HG03439 (cell line): ENCODE results near the gene HSD11B2.

Source experiments
- ATAC-seq: cut with Tn5 transposase; IDR thresholded peaks from one replicate; pipeline ENCODE4 v1.9.1; 2021; ENCODE audit warnings: mild to moderate bottlenecking, moderate library complexity; ENCODE audit not compliant: unreplicated experiment

Gene HSD11B2

DNA sequence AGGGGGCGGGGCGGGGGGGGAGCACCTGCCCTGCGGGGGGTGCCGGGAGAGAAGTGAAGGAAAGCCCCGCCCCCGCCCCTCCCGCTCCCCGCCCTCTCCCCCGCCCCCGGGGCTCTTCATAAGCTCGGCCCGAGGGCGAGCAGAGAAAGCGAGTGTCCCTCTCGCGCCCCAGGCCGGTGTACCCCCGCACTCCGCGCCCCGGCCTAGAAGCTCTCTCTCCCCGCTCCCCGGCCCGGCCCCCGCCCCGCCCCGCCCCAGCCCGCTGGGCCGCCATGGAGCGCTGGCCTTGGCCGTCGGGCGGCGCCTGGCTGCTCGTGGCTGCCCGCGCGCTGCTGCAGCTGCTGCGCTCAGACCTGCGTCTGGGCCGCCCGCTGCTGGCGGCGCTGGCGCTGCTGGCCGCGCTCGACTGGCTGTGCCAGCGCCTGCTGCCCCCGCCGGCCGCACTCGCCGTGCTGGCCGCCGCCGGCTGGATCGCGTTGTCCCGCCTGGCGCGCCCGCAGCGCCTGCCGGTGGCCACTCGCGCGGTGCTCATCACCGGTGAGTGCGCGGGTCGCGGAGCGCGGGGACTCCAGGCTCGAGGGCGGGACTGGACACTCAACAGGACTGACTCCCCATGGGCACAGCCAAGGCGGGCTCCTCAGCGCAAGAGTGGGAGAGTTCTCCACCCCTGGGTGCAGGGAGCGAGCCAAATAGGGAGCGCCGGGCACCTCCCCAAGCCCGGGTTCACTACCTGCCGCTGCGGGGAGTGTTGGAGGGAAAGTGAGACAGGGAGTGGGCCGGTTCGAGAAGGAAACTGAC, at the start of gene HSD11B2:
TSS of gene HSD11B2 (plus strand) at position 145 of the 798 bp plus-strand sequence. CDS start at position 273, 128 bp downstream.
- ATAC-seq, result no peak

DNA sequence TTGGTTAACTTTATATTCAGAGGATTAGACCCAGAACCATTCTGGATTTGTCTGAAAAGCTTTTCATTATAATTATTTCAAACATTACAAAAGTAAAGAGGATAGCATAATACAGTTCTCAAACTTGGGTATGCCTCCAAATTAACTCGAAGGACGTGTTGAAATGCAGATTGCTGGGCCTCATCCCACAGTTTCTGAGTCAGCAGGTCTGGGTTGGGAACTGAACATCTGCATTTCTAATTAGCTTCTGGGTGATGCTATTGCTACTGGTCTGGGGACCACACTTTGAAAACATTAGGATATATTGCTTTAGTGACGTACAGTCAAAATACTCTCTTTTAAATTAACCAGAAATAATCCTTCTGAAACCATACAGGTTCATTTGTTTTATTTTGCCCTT, 47.6 kb upstream of the HSD11B2 start:
- ATAC-seq, result no peak

DNA sequence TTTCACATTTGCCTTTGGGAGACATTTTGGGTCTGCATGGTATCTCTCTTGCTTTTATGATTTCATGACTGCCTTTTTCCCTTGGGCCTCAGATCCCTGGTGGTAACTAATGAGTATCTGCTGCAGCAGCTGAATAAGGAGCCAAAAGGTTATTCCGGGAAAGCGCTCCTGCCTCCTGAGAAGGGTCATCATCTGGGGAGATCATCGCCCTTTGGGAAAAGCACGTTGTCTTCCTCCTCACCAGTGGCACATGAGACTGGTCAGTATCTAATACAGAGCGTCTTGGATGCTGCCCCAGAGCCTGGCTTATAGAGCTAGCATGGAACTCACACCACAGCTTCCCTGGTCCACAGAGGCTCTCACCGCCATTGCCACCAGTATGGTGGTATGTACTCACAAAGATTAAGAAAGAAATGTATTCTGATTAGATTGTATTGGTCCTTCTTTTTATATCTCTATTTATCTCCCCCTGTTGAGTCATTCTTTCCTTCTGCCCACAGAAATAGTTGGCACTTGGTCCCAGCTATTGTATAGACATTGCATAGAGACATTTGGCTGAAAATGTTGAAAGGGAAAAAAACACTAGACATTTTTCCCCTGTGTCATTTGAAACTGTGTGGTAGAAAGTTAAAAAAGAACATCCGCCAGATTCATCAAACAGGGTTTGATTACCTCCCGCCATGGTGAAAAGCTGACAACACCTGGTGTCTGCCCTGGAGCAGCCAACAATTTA, 46.0 kb upstream of the HSD11B2 start:
- ATAC-seq, result no peak

DNA sequence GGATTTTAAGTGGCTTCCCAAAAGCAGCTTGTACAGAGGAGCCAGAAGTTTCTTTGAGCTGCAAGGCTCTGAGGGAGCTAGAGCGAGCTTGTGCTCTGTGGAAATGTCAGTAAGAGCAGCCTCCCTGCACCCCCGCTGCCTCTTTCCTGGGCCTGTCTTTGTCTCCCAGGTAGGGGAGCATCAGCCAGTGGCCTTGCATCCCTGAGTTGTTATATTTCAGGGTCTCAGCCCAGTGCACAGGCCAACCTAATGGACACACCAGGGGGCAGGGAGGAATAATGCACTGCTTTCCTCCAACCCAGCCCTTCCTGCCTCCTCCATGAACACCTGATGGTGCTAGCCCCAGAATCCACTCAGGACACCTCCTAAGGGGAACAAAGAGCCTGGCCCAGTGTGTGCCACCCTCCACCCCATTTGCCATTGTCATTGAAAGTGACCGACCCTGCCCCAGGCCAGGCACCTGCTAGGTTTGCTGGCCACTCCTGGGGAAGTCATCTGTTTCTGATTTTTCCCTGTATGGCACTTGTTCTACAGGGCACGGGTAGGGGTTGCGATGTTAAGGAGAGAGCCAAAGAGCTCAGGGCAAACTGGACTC, 44.0 kb upstream of the HSD11B2 start:
- ATAC-seq, result no peak

DNA sequence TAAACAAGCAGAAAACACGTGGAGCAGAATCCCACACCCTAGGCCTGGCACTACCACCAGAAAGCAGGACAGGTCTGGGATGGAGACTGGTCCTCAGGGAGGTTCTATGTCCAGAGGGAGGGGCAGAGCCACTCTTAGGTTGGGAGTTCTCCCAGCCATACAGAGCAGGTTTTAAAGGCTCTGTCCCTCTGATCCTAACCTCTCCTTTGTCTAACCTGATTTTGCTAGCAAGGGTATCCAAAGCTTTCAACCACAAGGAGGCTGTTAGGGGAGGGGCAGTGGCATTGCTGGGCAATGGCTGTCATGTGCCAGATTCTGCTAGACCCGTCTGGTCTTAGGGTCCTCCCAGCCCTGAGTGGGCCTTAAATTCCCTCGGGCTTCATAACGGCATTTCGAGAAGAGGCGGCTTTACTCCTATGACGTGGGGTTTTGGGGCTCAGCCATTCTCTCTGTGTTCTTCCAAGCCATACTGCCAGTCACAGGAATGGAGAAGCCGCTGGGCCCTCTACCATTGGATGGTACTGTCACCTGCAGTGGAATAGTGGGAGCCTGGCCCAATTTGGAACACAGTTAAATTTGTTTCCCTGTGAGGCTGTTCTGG, 43.3 kb upstream of the HSD11B2 start:
- no peak for ATAC-seq

DNA sequence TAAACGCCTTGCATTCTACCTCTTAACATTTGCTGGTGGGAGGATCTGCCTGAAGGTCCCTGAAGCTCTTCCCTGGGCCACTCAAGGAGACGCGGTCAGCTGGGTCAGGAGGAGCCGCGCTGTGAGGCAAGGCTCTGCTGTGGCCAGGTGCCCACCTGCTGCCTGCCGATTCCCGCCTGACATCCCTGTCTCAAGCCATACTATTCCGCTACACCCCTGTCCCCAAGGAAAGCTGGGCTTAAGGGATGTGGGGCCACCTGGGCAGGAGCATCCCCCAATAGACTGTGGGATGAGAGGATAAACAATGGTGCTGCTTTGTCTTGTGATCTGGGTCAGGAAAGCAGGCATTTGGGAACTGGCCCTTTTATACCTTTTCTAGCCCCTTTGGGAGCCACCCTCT, 42.7 kb upstream of the HSD11B2 start:
- no peak for ATAC-seq

DNA sequence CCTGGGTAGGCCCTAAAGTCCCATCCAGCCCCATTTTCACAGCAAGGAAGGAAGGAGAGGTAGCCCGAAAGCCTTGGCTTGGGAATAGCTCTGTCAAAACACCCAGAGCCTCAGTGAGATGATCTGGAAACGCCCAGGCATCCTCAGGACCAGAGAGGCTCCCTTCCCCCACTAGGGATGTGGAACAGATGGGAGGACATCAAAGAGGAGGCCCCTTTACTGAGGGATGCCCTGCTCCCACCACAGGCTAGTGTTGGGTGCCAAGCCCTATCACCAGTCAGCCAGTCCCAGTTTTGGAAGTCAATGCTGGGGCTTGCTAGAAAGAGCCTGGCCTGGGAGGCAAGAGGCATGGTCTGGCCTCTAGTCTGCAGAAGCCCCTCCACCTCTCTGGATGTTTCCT, 42.3 kb upstream of the HSD11B2 start:
- ATAC-seq, result no peak

DNA sequence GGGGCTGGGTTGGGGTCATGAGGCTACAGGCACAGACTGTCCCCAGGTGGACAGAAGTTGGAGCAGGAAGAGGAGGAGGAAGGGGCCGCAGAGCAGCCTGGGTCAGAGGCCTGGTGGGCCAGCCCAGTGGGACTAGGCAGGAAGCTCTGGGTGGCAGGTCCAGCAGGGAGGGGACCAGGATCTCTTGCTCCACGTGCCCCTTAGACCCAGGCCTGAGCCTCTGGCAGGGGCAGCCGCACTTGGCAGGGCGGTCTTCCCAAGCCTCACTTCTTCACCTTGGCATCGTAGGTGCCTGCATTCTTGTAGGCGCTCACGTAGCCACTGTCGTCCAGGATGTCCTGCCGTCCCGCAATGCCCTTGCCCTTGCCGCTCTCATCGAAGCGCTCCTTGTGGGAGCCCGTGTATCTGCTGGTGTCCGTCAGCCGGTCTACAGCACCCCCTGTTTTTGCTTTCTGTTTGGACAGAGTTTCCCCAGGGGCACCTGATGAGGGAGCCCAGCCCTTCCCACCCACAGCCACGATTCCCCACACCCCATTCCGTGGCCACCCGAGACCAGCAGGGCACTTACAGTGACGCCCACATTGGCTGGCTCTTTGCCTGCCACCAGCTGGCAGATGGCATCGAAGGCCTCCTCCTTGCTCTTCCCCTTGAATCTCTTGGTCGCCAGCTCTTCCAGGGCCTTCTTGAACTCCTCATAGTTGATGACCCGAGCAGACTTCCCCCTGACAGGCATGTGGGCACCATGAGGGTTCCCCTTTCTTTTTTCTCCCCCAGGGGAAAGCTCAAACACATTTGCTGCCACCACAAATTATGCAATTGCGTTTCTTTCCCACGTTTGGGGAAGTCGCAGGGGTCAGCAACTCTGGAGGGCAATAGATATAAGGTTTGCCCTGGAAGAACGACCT, 40.8 kb upstream of the HSD11B2 start:
- no peak for ATAC-seq

DNA sequence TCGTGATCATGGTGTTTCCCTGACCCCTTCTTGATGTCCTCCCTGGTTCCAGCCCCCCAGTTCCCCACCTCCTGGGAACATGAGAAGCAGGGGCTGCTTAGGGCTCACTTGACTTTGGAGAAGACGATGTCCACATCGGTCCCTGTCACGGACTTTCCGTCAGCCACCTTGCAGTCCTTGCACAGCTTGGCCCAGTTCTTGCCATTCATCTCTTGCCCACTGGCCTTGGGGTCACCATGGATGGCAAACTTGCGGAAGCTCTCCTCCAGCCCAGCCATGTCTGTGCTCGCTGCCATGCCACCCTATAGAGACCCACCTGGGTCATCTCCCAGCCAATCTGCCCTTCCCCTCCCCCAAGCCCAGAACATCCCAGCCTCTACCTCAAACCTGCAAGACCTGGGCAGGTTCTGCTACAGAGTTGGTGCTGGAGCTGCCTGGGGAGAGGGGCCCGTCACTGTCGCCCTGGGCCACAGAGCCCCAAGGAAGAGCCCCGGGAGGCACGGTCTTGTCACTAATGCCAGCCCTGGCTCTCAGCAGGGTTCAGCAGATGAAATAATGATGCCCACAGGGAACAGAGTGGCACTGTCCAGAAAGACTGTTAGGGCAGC, 40.0 kb upstream of the HSD11B2 start:
- ATAC-seq, result no peak

DNA sequence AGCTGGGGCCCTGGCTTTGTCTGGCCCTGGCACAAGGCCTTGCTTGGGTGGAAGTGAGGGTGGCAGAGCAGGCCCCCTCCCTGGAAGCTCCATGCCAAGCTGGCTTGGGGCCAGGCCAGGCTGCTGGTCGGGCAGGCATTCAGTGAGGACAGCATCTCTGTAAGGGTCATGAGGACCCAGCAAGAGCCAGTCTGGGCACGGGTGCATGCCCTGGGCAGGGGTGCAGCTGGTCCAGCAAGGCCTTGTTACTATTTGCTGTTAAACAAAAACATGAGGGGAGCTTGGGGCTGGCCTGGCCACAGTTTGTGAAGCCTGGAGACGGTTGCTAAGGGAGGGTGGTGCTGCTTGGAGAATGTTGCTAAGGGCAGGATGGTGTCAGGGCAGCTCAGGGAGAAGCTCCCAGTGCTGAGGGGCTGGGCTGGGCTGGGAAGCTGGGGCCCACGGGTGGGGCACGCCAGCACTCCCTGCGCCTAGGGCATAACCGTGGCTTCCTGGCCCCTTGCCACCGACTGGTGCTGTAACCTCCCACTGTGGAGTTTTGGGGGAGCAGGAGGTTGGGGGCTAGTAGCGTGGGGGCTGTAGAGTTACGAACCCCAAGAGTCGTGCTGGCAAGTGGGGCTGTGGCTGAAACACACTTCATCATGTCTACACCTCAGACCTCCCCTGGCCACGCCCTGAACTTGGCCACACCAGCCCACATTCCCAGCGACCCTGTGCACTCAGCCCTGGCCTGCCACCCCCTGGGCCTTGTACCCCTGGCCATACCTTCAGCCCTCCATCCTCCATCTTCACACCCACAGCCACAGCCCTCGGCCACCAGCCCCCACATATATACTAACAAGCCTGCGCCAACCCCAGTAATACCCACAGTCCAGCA, 39.3 kb upstream of the HSD11B2 start:
- ATAC-seq, result no peak

DNA sequence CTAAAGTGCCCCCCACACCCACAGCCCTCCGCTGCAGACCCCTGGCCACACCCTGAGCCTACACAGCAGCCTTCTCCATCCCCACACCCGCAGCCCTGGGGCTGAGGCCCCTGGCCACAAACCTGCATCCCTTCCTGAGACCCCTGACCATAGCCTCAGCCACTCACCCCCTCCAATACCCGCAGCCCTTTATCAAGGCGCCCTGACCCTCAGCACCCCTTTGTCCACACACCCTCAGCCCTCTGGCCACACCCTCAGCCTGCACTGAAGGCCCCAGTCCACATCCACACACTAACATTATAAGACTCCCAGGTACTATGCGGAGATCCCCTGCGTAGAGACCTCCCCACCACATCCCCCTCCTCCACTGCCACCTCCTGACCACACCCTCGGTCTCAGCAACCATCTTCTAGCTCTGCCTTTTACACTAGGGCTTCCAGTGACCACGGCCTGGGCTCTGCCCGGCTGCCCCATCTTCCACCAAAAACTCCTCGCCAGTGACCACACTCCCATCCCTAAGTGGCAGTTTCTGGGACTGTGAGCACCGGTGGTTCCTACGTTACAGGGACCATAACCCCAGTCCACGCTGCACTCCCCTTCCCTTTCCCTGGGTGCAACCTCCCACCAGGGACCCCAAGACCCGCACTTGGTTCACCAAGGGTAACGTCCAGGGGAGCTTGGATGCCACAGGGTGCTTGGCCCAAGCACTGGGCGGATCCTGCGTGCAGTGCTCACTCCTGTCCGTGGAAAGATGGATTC, 38.4 kb upstream of the HSD11B2 start:
- no peak for ATAC-seq

DNA sequence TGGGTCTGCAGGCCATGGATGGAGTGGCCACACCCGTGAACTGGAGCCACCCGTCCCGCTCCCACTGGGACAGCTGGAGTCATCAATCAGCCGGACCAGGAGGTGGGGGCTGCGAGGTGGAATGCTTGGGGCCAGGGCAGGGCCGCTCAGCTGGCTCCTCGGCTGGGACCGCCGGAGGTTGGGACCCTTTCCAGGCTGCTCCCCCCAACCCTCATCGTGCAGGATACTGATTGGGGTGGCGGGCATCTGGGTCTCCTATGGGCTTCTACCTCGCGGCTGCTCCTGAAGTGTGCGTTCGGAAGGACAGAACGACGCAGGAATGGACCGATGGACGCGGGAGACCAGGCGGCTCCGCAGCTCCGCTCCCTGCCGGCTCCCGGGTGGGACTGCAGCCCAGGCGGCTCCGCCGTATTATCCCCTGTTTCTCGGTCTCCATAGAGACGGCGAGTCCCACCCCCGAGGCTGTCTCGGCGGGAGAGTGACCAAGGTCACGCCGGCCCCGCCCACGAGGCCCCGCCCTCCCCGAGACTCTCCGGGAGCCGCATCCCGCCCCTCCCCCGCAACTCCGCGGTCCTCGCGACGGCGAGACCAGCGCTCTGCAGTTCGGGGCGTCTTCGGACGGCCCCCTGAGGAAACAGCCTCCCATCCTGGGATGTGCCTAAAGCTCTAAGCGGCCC, 37.7 kb upstream of the HSD11B2 start, which contains the start of gene TPPP3:
TSS of gene TPPP3 (minus strand) at position 388 of the 677 bp plus-strand sequence. CDS start 2,387 bp downstream, outside the sequence.
- ATAC-seq, result no peak

DNA sequence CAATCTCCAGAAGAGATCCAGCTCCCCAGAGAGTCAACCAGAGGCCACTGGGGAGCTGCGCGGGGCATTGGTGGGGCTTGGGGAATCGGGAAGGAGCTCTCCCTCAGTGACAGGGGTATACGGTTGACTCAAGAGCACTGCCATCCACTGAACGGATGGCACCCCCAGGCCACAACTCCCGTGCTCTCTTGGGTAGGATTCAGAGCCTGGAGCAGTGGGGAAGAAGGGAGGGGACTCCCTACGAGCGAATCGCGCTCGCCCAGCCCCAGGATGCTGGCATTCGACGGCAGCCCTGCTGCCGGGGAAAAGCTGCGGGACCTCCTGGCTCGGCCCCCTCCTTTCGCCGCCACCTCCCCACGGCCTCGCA, 37.1 kb upstream of the HSD11B2 start:
- no peak for ATAC-seq

DNA sequence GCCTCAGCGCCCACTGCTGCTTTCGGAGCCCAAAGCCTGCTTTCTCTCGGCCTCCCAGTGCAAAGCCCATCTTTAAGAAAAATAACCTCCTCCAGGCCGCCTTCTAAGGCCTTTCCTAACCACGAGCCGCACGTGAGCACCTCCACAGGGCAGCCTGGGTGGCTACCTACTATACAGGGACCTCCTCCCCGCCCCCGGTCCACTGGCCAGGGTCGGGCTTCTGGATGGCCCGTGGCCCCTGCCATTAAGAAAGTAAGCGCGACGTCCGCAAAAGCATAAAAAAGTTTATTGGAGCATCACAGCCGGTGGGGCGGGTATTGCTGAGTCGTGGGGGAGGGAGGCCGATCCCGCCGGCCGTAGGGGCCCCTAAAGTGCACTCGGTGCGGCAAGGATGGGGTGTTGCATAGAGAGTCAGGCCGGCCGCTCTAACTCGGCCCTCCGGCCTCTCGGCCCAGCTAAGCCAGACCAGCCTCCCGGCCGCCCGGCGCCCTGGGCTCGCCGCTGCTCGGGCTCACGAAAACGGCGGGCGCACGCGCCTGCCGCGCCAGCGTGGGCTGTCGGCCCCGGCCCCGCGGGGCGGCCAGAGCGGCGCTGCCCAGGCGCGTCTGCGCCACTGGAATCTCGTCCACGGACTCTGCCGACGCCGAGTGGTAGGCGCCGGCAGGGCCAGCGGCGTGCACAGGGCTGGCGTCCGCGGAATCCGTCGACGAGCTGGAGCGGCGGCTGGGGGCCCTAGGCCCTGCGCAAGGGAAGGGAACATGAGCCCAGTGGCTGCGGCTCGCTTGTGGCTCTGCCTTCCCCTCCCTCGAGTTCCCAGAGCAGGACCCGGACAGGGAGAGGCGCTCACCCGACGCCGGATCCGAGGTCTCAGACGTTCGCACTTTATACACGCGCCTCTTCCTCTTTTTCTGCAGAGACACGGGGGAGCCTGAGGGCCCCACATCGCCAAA, 36.5 kb upstream of the HSD11B2 start:
- no peak for ATAC-seq

DNA sequence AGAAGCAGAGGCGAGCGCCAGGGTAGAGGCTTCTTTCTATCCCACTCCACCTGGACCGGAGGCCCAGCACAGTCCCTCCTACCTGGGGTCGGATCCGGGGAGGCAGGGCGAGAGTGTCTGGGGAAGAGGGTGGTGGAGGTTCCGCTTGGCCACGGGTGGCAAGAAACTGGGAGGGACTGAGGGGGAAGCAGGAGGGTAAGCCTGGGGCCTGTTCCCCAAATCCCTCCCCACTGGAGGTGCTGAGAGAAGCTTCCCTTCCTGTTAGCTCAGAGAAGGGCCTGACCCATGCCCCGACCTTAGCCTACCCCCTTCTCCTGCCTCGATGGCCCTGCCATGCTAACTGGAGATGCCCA, 35.8 kb upstream of the HSD11B2 start:
- ATAC-seq, result no peak

DNA sequence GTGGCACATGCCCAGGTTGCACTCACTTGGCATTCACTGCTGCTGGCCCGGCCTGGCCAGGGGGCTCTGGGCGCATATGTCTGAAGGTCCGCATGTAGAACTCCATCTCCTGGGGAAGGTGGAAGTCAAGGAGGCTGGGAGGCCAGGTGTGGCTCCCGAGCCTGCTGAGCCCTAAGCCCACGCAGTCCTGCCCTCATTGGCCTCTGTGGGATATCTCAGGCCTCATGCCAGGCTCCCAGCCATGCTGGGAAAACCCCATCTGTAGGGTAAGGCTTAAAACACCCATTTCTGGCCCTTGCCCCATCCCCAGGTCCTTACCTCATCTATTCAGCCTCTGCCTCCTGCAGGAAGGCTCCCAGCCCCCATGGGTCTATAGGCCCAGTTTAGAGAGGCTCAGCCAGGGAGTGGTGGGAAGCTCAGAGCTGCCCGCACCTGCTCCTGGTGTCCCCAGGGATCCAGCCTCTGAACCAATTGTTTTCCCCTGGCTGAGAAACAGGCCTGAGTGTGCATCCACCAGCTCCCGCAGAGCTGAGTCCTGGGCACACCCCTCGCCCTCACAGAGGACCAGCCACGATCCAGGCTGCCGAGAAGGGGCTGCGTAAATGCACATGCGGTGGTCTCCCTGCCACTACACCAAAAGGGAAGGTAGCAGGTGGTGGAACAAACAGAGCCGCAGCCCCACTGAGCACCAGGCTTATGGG, 35.3 kb upstream of the HSD11B2 start:
- ATAC-seq, result no peak
